22Rv1 (cell line): ENCODE data around the gene SLC26A9.

ENCODE experiments used
- H3K27ac ChIP-seq: fragments of 450-650 bp; 2 replicates; pipeline ENCODE4 v1.5.1; 2017
- CTCF ChIP-seq: fragments of 450-650 bp; IDR thresholded peaks from 2 replicates; pipeline ENCODE4 v1.5.1; 2017; ENCODE audit warnings: mild to moderate bottlenecking
- ZFX ChIP-seq: fragments of 450-650 bp; IDR thresholded peaks from 2 replicates; pipeline ENCODE4 v1.6.1; 2017; ENCODE audit warnings: antibody characterized with exemption, borderline replicate concordance

Gene SLC26A9

GRCh38 chr1:205977402-205978014 is 34.3 kb upstream of the SLC26A9 start:
- H3K27ac ChIP-seq = no peak overlapping the region
- TF ChIP-seq CTCF = peak; percentile 99
- TF ChIP-seq ZFX = no peak

- H3K27ac ChIP-seq = no peak overlapping the region
- no peak for TF ChIP-seq ZFX
- no peak for TF ChIP-seq CTCF
Observed at GRCh38 chr1:205976708-205977401, 33.6 kb upstream of the SLC26A9 start.

- no peak overlapping the region for H3K27ac ChIP-seq
- no peak for TF ChIP-seq ZFX
Observed at GRCh38 chr1:205976036-205976435, 32.8 kb upstream of the SLC26A9 start.

GRCh38 chr1:205975387-205975998 is 32.2 kb upstream of the SLC26A9 start:
- no peak for TF ChIP-seq ZFX
- TF ChIP-seq CTCF = no peak

GRCh38 chr1:205974712-205975111 is 31.5 kb upstream of the SLC26A9 start:
- TF ChIP-seq ZFX (no peak), CTCF (no peak)
- H3K27ac ChIP-seq = no peak overlapping the region

More at GRCh38 chr1:205975387-205975998, 32.2 kb upstream of the SLC26A9 start:
- H3K27ac ChIP-seq = no peak overlapping the region

- TF ChIP-seq CTCF (no peak), ZFX (no peak)
- H3K27ac ChIP-seq = no peak overlapping the region
Observed at GRCh38 chr1:205973377-205974232, 30.3 kb upstream of the SLC26A9 start.

- no peak for TF ChIP-seq ZFX
- TF ChIP-seq CTCF = no peak
- no peak overlapping the region for H3K27ac ChIP-seq
Observed at GRCh38 chr1:205972491-205973168, 29.4 kb upstream of the SLC26A9 start.
